HCT116 (cell line): ENCODE results near the gene F2RL3.

Source experiments
- CEBPB ChIP-seq: IDR thresholded peaks from 2 replicates; pipeline ENCODE4 v1.6.1; 2012; ENCODE audit warnings: low read depth
- EZH2phosphoT487 ChIP-seq: fragments of 200-600 bp; IDR thresholded peaks from 2 replicates; pipeline ENCODE4 v1.6.1; 2018; ENCODE audit warnings: antibody characterized with exemption, borderline replicate concordance
- JUND ChIP-seq: IDR thresholded peaks from 2 replicates; pipeline ENCODE4 v1.6.1; 2012
- POLR2AphosphoS5 ChIP-seq: IDR thresholded peaks from 2 replicates; pipeline ENCODE4 v1.6.1; 2011; ENCODE audit warnings: mild to moderate bottlenecking, low read depth, low read length, moderate library complexity
- SP1 ChIP-seq: IDR thresholded peaks from 2 replicates; pipeline ENCODE4 v1.6.1; 2012; ENCODE audit warnings: low read depth
- YY1 ChIP-seq: IDR thresholded peaks from 2 replicates; pipeline ENCODE4 v1.6.1; 2011; ENCODE audit warnings: low read length, low read depth, moderate library complexity, mild to moderate bottlenecking; ENCODE audit not compliant: insufficient replicate concordance; ENCODE audit errors: extremely low read depth
- ZNF274 ChIP-seq: fragments of 200-500 bp; sonication (Bioruptor generic); IDR thresholded peaks from 2 replicates; pipeline ENCODE4 v1.6.1; 2014; ENCODE audit warnings: mild to moderate bottlenecking, low read depth, low read length, inconsistent platforms
- TF ChIP-seq, protein P1 (sequence below), 3 experiments: fragments of 200-600 bp in 1 of 3; sonication (generic) in 1 of 3; IDR thresholded peaks in 2 of 3; conservative IDR thresholded peaks in 1 of 3; 2 replicates each; pipeline ENCODE4 v1.5.1; 2012 to 2017; ENCODE audit warnings: low read depth in 2 of 3, low read length in 2 of 3, antibody characterized with exemption in 1 of 3, borderline replicate concordance in 1 of 3, control low read depth in 1 of 3, mild to moderate bottlenecking in 1 of 3, mixed read lengths in 1 of 3, mixed run types in 1 of 3, moderate library complexity in 1 of 3; ENCODE audit not compliant: insufficient read depth in 1 of 3
- TF ChIP-seq, protein P2 (sequence below): IDR thresholded peaks from 2 replicates; pipeline ENCODE4 v1.6.1; 2012; ENCODE audit warnings: low read depth
- TF ChIP-seq, protein P3 (sequence below): IDR thresholded peaks from 2 replicates; pipeline ENCODE4 v1.6.1; 2011; ENCODE audit warnings: mild to moderate bottlenecking, low read length, moderate library complexity; ENCODE audit not compliant: insufficient replicate concordance; ENCODE audit errors: extremely low read depth
- TF ChIP-seq, protein P4 (sequence below): IDR thresholded peaks from 2 replicates; pipeline ENCODE4 v1.6.1; 2012
- TF ChIP-seq, protein P5 (sequence below): IDR thresholded peaks from 2 replicates; pipeline ENCODE4 v1.6.1; 2012

DNA sequence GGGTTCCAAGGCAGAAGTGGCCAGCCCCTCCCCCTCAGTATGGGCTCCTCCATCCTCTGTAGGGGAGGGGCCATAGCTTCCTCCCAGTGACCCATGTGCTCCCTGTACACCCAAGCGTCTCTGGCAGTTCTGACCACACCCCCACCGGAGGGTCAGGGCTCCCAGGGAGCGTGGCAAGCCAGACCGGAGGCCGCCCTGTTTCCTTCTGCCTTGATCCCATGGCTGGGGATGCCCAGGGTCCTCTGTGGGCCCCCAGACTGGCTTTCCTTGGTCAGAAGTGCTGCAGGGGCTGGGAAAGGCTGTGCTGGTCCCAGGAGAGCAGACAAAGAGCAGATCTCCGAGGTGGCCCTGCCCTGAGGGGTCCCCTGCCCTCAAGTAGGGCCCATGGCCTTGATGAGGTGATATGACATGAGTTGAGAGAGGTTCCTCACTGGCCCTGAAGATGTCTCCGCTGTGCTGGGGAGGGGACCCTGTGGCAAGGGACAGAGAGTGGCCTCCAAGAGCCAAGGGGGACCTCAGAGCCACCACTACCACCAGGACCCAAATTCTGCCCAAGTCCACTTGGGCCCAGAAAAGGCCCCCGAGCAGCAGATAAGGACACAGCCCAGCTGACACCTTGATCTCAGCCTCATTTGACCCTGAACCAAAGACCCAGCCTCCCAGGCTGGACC, 7.8 kb upstream of the F2RL3 start:
- TF ChIP-seq YY1 (no peak), POLR2AphosphoS5 (0 out of 2 replicates have a peak, but pooled peaks have one; percentile 3), CEBPB (no peak), EZH2phosphoT487 (no peak), JUND (no peak), ZNF274 (no peak), SP1 (no peak)
- TF ChIP-seq, protein P1, sequence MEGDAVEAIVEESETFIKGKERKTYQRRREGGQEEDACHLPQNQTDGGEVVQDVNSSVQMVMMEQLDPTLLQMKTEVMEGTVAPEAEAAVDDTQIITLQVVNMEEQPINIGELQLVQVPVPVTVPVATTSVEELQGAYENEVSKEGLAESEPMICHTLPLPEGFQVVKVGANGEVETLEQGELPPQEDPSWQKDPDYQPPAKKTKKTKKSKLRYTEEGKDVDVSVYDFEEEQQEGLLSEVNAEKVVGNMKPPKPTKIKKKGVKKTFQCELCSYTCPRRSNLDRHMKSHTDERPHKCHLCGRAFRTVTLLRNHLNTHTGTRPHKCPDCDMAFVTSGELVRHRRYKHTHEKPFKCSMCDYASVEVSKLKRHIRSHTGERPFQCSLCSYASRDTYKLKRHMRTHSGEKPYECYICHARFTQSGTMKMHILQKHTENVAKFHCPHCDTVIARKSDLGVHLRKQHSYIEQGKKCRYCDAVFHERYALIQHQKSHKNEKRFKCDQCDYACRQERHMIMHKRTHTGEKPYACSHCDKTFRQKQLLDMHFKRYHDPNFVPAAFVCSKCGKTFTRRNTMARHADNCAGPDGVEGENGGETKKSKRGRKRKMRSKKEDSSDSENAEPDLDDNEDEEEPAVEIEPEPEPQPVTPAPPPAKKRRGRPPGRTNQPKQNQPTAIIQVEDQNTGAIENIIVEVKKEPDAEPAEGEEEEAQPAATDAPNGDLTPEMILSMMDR (IDR thresholded peaks at IDR 0.05 in 2 of 3, conservative IDR thresholded peaks at IDR 0.05 in 1 of 3; ENCODE audit: borderline replicate concordance in 1 of 3, insufficient read depth in 1 of 3, low read depth in 2 of 3, low read length in 2 of 3) = no peak
- TF ChIP-seq, protein P2, sequence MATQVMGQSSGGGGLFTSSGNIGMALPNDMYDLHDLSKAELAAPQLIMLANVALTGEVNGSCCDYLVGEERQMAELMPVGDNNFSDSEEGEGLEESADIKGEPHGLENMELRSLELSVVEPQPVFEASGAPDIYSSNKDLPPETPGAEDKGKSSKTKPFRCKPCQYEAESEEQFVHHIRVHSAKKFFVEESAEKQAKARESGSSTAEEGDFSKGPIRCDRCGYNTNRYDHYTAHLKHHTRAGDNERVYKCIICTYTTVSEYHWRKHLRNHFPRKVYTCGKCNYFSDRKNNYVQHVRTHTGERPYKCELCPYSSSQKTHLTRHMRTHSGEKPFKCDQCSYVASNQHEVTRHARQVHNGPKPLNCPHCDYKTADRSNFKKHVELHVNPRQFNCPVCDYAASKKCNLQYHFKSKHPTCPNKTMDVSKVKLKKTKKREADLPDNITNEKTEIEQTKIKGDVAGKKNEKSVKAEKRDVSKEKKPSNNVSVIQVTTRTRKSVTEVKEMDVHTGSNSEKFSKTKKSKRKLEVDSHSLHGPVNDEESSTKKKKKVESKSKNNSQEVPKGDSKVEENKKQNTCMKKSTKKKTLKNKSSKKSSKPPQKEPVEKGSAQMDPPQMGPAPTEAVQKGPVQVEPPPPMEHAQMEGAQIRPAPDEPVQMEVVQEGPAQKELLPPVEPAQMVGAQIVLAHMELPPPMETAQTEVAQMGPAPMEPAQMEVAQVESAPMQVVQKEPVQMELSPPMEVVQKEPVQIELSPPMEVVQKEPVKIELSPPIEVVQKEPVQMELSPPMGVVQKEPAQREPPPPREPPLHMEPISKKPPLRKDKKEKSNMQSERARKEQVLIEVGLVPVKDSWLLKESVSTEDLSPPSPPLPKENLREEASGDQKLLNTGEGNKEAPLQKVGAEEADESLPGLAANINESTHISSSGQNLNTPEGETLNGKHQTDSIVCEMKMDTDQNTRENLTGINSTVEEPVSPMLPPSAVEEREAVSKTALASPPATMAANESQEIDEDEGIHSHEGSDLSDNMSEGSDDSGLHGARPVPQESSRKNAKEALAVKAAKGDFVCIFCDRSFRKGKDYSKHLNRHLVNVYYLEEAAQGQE = no peak
- TF ChIP-seq, protein P3, sequence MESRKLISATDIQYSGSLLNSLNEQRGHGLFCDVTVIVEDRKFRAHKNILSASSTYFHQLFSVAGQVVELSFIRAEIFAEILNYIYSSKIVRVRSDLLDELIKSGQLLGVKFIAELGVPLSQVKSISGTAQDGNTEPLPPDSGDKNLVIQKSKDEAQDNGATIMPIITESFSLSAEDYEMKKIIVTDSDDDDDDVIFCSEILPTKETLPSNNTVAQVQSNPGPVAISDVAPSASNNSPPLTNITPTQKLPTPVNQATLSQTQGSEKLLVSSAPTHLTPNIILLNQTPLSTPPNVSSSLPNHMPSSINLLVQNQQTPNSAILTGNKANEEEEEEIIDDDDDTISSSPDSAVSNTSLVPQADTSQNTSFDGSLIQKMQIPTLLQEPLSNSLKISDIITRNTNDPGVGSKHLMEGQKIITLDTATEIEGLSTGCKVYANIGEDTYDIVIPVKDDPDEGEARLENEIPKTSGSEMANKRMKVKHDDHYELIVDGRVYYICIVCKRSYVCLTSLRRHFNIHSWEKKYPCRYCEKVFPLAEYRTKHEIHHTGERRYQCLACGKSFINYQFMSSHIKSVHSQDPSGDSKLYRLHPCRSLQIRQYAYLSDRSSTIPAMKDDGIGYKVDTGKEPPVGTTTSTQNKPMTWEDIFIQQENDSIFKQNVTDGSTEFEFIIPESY = no peak
- TF ChIP-seq, protein P4, sequence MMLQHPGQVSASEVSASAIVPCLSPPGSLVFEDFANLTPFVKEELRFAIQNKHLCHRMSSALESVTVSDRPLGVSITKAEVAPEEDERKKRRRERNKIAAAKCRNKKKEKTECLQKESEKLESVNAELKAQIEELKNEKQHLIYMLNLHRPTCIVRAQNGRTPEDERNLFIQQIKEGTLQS = no peak
- TF ChIP-seq, protein P5, sequence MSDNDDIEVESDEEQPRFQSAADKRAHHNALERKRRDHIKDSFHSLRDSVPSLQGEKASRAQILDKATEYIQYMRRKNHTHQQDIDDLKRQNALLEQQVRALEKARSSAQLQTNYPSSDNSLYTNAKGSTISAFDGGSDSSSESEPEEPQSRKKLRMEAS = no peak
